ENCODE results near the gene DIP2C.

Gene DIP2C

GRCh38 chr10:554182-554848, 135.2 kb downstream of the DIP2C start:
- DNase-seq (ENCODE audit: low spot score), result no peak

GRCh38 chr10:553233-553632, 136.2 kb downstream of the DIP2C start:
- no peak for DNase-seq (ENCODE audit: low spot score)

DNA sequence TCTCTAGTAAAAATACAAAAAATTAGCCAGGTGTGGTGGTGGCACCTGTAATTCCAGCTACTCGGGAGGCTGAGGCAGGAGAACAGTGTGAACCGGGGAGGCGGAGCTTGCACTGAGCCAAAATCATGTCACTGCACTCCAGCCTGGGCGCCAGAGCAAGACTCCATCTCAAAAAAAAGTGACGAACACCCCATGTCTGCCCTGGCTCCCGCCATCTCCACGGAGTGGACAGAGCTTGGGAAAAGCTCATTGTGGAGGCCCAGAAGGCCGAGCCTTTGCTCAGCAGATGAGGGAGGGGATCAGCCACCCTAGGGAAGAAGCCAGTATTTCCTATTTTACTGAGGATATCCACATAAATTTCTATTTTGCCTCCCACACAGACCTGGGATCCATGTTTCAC, 136.8 kb downstream of the DIP2C start:
- DNase-seq (ENCODE audit: low spot score), result no peak

- no peak for DNase-seq (ENCODE audit: low spot score)
Observed at GRCh38 chr10:551373-552252, 137.9 kb downstream of the DIP2C start.

GRCh38 chr10:550665-551372, 138.6 kb downstream of the DIP2C start:
- DNase-seq (ENCODE audit: low spot score), result no peak

- no peak for DNase-seq (ENCODE audit: low spot score)
Observed at GRCh38 chr10:549391-549790, 140.1 kb downstream of the DIP2C start.

- no peak for DNase-seq (ENCODE audit: low spot score)
Observed at GRCh38 chr10:548238-548901, 141.1 kb downstream of the DIP2C start.

GRCh38 chr10:547591-548081, 141.8 kb downstream of the DIP2C start:
- DNase-seq (ENCODE audit: low spot score), result no peak

DNA sequence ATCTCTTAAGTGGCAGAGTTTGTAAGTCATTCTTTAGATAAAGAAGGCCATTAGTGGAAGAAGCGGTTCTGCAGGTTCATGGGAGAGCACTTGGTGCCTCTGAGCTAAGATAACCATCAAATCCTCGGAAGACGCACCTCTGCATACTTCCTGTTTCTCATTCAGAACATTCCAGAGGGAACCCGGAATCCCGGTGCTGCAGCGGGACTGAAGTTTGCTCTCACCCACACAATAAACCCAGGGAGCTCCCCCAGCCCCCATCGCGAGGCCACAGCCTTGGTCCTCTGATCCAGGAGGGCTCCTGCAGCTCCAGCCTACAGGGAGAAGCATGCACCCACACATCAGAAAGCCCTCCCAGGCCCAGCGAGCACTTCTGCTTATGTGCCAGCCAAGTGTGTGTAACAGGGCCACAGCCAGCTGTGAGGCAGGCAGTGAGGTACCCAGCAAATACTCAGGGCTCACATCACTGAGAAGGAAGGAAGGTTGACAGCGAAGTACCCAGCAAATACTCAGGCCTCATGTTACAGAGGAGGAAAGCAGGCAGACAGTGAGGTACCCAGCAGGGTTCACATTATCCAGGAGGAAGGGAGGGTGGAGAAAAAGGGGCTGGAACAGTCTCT, 142.4 kb downstream of the DIP2C start:
- no peak for DNase-seq (ENCODE audit: low spot score)

DNA sequence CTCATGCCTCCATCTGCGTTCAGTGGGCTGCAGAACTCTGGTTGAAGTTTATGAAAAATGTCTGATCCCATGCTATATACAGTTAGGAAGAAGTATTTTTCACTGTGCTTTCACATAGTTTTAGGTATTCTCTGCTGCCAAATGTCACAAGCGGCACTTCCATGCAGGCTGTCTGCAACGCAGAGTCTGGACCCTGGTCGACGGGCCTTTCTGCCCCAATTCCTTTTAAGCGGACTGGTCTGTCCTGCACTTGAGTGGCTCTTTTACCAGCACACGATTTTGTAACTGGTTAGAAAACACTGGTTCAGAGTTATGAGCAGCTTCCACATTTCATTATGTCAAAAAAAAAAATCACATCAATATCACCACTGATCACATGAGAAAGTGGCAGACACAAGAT, 143.0 kb downstream of the DIP2C start:
- no peak for DNase-seq (ENCODE audit: low spot score)

DNA sequence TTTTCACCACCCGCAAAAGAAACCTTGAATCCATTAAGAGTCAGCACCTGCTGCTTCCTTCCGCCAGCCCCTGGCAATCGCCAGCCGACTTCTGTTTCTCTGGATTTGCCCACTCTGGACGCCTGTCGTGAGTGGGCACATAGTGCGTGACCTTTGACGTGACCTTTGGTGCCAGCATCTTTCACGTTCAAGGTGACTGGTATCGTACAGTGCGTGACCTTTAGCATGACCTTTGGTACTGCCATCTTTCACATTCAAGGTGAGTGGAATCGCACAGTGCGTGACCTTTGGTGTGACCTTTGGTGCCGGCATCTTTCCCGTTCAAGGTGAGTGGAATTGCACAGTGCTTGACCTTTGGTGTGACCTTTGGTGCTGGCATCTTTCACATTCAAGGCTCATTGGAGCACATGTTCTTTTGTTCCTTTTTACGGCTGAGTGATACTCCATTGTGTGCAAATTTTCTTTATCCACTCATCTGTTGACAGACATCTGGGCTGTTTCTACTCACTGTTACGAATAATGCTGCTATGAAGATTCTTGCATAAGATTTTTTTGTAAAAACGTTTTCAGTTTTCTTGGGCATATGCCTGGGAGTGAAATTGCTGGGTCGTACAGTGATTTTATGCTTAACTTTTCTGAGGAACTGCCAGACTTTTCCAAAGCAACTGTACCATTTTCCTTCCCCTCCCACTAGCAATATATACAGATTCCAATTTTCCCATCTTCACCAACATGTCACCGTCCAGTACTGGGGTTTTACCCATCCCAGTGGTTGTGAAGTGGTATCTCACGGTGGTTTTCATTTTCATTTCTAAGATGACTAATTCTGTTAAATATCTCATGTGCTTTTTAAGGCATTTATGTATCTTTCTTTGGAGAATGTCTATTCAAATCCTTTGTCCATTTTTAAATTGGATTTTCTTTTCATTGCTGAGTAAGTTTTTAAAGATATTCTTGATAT, 145.3 kb downstream of the DIP2C start:
- DNase-seq (ENCODE audit: low spot score), result no peak

GRCh38 chr10:543131-543530, 146.3 kb downstream of the DIP2C start:
- DNase-seq (ENCODE audit: low spot score), result no peak

- DNase-seq (ENCODE audit: low spot score), result no peak
Observed at GRCh38 chr10:541750-542371, 147.6 kb downstream of the DIP2C start.

GRCh38 chr10:541041-541440, 148.4 kb downstream of the DIP2C start:
- DNase-seq (ENCODE audit: low spot score), result no peak

DNA sequence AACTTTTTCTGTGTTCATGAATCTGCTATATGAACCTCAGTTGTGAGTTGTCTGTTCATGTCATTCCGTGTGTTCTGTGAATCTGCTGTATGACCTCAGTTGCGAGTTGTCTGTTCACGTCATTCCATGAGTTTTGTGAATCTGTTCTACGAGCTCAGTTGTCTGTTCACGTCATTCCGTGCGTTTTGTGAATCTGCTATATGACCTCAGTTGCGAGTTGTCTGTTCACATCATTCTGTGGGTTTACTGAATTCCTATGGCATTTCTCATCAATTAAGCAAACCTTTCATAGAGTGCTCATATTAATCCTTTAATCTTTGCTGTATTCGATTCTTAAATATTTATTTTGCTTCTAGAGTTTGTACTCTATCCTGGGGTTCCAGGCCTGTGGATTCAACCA, 150.6 kb downstream of the DIP2C start:
- no peak for DNase-seq (ENCODE audit: low spot score)

- no peak for DNase-seq (ENCODE audit: low spot score)
Observed at GRCh38 chr10:536935-537334, 152.5 kb downstream of the DIP2C start.

- DNase-seq (ENCODE audit: low spot score), result no peak
Observed at GRCh38 chr10:536371-536925, 153.0 kb downstream of the DIP2C start.

- no peak for DNase-seq (ENCODE audit: low spot score)
Observed at GRCh38 chr10:535952-536351, 153.5 kb downstream of the DIP2C start.

- no peak for DNase-seq (ENCODE audit: low spot score)
Observed at GRCh38 chr10:535051-535450, 154.4 kb downstream of the DIP2C start.

All from SW480 (cell line).